Measurements from ENCODE around the gene UCN2.

GRCh38 chr3:48514431-48515227, 49.0 kb downstream of the UCN2 start:
- no peak for TF ChIP-seq YY1 (IDR thresholded peaks at IDR 0.05; ENCODE audit: low read depth)
- TF ChIP-seq REST (IDR thresholded peaks at IDR 0.05; ENCODE audit: low read depth): no peak
- TF ChIP-seq ZBTB7A (IDR thresholded peaks at IDR 0.05; ENCODE audit: low read depth): no peak
- TF ChIP-seq EP300 (IDR thresholded peaks at IDR 0.05; ENCODE audit: borderline replicate concordance): no peak
- no peak for TF ChIP-seq EGR1 (IDR thresholded peaks at IDR 0.05)
- TF ChIP-seq, protein P1, sequence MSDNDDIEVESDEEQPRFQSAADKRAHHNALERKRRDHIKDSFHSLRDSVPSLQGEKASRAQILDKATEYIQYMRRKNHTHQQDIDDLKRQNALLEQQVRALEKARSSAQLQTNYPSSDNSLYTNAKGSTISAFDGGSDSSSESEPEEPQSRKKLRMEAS (IDR thresholded peaks at IDR 0.05): no peak

Measured in Ishikawa (cell line).